Trophoblast cell (in vitro differentiated cells and primary cell): ENCODE measurements around the gene RPTOR.

Experiments
- DNase-seq, 2 donors: peaks; one replicate each; pipeline ENCODE4 v3.0.0-alpha.2; 2016
- H2AFZ ChIP-seq: 2 replicates; pipeline ENCODE4 v1.6.1; 2013; ENCODE audit warnings: low read length, moderate library complexity, mild to moderate bottlenecking; ENCODE audit not compliant: insufficient read depth, poor library complexity
- H2AK5ac ChIP-seq: 2 replicates; pipeline ENCODE4 v1.6.1; 2013; ENCODE audit warnings: mild to moderate bottlenecking, low read length
- H2BK120ac ChIP-seq: 2 replicates; pipeline ENCODE4 v1.6.1; 2013; ENCODE audit warnings: low read length, mild to moderate bottlenecking, moderate library complexity; ENCODE audit not compliant: insufficient read depth, poor library complexity
- H2BK12ac ChIP-seq: 2 replicates; pipeline ENCODE4 v1.6.1; 2013; ENCODE audit warnings: mild to moderate bottlenecking, low read length, moderate library complexity
- H2BK5ac ChIP-seq: 2 replicates; pipeline ENCODE4 v1.6.1; 2013; ENCODE audit warnings: low read length, low read depth, moderate library complexity, mild to moderate bottlenecking; ENCODE audit not compliant: poor library complexity
- H3K14ac ChIP-seq: 2 replicates; pipeline ENCODE4 v1.6.1; 2013; ENCODE audit warnings: mild to moderate bottlenecking, low read length
- H3K18ac ChIP-seq: 2 replicates; pipeline ENCODE4 v1.6.1; 2013; ENCODE audit warnings: mild to moderate bottlenecking, low read length
- H3K23ac ChIP-seq: 2 replicates; pipeline ENCODE4 v1.6.1; 2013; ENCODE audit warnings: low read length
- H3K27ac ChIP-seq: 2 replicates; pipeline ENCODE4 v1.5.1; 2013; ENCODE audit warnings: low read depth, mild to moderate bottlenecking, inconsistent platforms, low read length, moderate library complexity
- H3K27me3 ChIP-seq: 2 replicates; pipeline ENCODE4 v1.6.1; 2013; ENCODE audit warnings: inconsistent platforms, mild to moderate bottlenecking, low read length, moderate library complexity; ENCODE audit not compliant: insufficient read depth
- H3K36me3 ChIP-seq, 2 experiments: 1 replicate in 1 of 2; 2 replicates in 1 of 2; pipeline ENCODE4 v1.6.1; 2013; ENCODE audit warnings: low read length in 2 of 2, mild to moderate bottlenecking in 2 of 2, moderate library complexity in 1 of 2; ENCODE audit not compliant: insufficient read depth in 2 of 2, control insufficient read depth in 1 of 2
- H3K4ac ChIP-seq: 2 replicates; pipeline ENCODE4 v1.6.1; 2013; ENCODE audit warnings: low read depth, mild to moderate bottlenecking, low read length, moderate library complexity
- H3K4me1 ChIP-seq, 2 experiments: 1 replicate in 1 of 2; 2 replicates in 1 of 2; pipeline ENCODE4 v1.6.1; 2013; ENCODE audit warnings: low read length in 2 of 2, mild to moderate bottlenecking in 2 of 2, moderate library complexity in 1 of 2; ENCODE audit not compliant: insufficient read depth in 2 of 2, control insufficient read depth in 1 of 2
- H3K4me2 ChIP-seq: 2 replicates; pipeline ENCODE4 v1.6.1; 2013; ENCODE audit warnings: inconsistent platforms, mild to moderate bottlenecking, low read length, moderate library complexity
- H3K4me3 ChIP-seq: 2 replicates; pipeline ENCODE4 v1.5.1; 2013; ENCODE audit warnings: mild to moderate bottlenecking, low read depth, low read length, inconsistent platforms
- H3K79me1 ChIP-seq: one replicate; pipeline ENCODE4 v1.6.1; 2013; ENCODE audit warnings: low read length
- H3K79me2 ChIP-seq: 2 replicates; pipeline ENCODE4 v1.6.1; 2013; ENCODE audit warnings: low read length, mild to moderate bottlenecking; ENCODE audit not compliant: control insufficient read depth, insufficient read depth, poor library complexity
- H3K9ac ChIP-seq: 2 replicates; pipeline ENCODE4 v1.6.1; 2013; ENCODE audit warnings: mild to moderate bottlenecking, low read length
- H3K9me3 ChIP-seq: 2 replicates; pipeline ENCODE4 v1.6.1; 2013; ENCODE audit warnings: low read depth, mild to moderate bottlenecking, control low read depth, inconsistent platforms, low read length; ENCODE audit not compliant: insufficient read depth
- H4K12ac ChIP-seq: 2 replicates; pipeline ENCODE4 v1.6.1; 2013; ENCODE audit warnings: low read depth, mild to moderate bottlenecking, low read length, moderate library complexity
- H4K8ac ChIP-seq: 2 replicates; pipeline ENCODE4 v1.6.1; 2013; ENCODE audit warnings: low read depth, mild to moderate bottlenecking, low read length, moderate library complexity
- H4K91ac ChIP-seq: one replicate; pipeline ENCODE4 v1.6.1; 2013; ENCODE audit warnings: low read depth, mild to moderate bottlenecking, low read length, moderate library complexity
- WGBS: extraction: QIAGEN DNeasy Blood & Tissue Kit; methylation state at CpG from one replicate; pipeline ENCODE4 v1.1.7; 2013; ENCODE audit warnings: missing lambda C conversion rate; ENCODE audit not compliant: insufficient read length, insufficient coverage; ENCODE audit errors: extremely low coverage; 5-methylcytosine and 5-hydroxymethylcytosine counted together

Gene RPTOR

DNA sequence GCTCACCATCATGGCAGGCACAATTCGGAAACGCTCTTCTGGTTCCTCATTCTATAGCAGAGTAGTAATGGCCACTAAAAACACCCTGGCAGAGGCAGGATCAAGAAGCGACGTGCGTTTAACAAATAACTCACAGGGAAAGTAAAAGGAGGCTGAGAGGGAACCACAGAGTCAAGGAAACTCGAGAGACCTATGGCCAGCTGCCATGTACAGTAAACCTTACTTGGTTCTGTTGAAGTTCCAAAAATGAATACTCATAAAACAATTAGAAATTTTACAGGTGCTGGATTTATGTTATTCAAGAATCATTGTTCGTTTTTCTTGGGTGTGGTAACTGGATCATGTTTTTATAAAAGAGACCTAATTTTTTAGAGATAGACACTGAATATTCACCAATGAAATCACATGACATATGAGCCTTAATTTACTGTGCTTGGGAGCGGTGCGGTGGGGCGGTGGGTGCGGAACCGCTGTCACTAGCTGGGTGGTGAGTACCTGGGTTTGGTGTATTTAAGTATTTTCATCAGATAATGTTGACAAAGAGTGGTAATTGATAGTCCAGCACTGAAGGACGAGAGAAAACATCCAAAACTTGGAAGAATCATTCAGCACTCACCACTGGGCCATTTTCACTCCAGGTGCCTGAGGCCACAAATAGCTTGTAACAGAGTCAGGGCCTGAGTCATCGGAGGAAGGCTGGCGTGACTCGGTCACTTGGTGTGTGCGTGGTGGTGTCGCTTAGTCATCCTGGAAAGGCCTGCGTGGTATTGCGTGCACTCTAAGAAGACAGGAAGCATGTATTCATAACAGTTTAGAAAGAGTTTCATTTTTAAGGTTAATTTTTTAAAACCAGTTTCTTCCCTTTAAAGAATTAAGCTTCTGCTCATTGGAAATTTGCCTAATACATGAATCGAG is 311.6 kb downstream of the RPTOR start:
- Histone ChIP-seq H4K12ac (no peak overlapping the region), H3K4me2 (peak overlapping the region; percentile 28), H2BK120ac (peak overlapping the region; percentile 34), H2AFZ (no peak overlapping the region), H4K91ac (peak overlapping the region; percentile 96), H3K9ac (no peak overlapping the region), H3K4me3 (no peak overlapping the region), H3K4me1 (peaks cover 18 to 21% of the 10 kb centered on the region in 2 experiments), H3K23ac (no peak overlapping the region), H2AK5ac (peak overlapping the region; percentile 43), H2BK5ac (peak overlapping the region; percentile 53), H2BK12ac (peak overlapping the region; percentile 81), H3K18ac (no peak overlapping the region), H3K27ac (peak overlapping the region; percentile 63), H3K79me1 (peaks cover 13% of the 10 kb centered on the region), H3K9me3 (peaks cover 3% of the 10 kb centered on the region), H4K8ac (no peak overlapping the region), H3K4ac (no peak overlapping the region), H3K27me3 (no peaks in the 10 kb centered on the region), H3K36me3 (peaks cover 2% of the 10 kb centered on the region in 2 experiments), H3K79me2 (no peaks in the 10 kb centered on the region), H3K14ac (peak overlapping the region; percentile 72)
- no CpG with 5 or more reads among the region's 21 CpGs for WGBS
- DNase-seq, result peak; percentile 98 to 99

- Histone ChIP-seq H3K14ac (peak overlapping the region; percentile 22), H3K27me3 (no peaks in the 10 kb centered on the region), H3K4me3 (no peak overlapping the region), H3K4me2 (no peak overlapping the region), H3K9me3 (peaks cover 3% of the 10 kb centered on the region), H2BK12ac (peak overlapping the region; percentile 81), H3K4ac (peak overlapping the region; percentile 30), H3K23ac (no peak overlapping the region), H4K12ac (no peak overlapping the region), H3K27ac (peak overlapping the region; percentile 63), H3K79me1 (peaks cover 13% of the 10 kb centered on the region), H3K9ac (no peak overlapping the region), H2AFZ (peak overlapping the region; percentile 2), H3K79me2 (no peaks in the 10 kb centered on the region), H2AK5ac (peak overlapping the region; percentile 60), H2BK120ac (peak overlapping the region; percentile 2), H4K91ac (peak overlapping the region; percentile 96), H4K8ac (peak overlapping the region; percentile 70), H3K4me1 (peaks cover 18 to 21% of the 10 kb centered on the region in 2 experiments), H3K36me3 (peaks cover 2% of the 10 kb centered on the region in 2 experiments), H2BK5ac (peak overlapping the region; percentile 68), H3K18ac (peak overlapping the region; percentile 8)
- DNase-seq, result no peak
- WGBS, result no CpG with 5 or more reads among the region's 27 CpGs
Observed at GRCh38 chr17:80856863-80857755, 312.5 kb downstream of the RPTOR start.

DNA sequence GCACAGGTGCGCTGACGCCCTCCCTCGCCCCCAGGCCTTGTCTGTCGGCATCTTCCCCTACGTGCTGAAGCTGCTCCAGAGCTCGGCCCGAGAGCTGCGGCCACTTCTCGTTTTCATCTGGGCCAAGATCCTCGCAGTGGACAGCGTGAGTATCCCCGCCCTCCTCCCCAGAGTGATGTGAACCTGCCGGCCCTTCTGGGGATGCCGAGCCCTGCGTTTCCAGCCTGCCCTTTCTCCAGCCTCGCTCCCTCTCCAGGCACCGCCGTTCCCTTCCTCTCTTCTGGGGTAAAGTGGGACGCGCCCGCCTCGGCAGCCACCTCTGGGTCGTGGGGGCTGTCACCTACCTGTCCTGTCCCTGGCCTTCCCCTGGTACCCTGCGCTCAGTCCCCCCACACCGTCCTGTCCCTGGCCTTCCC is 313.1 kb downstream of the RPTOR start:
- Histone ChIP-seq H3K36me3 (peaks cover 0 to 6% of the 10 kb centered on the region in 2 experiments), H3K79me2 (no peaks in the 10 kb centered on the region), H3K79me1 (peaks cover 13% of the 10 kb centered on the region), H3K9me3 (peaks cover 3% of the 10 kb centered on the region), H2BK5ac (no peak overlapping the region), H3K9ac (no peak overlapping the region), H3K4ac (no peak overlapping the region), H3K4me1 (peaks cover 18 to 21% of the 10 kb centered on the region in 2 experiments), H3K4me2 (no peak overlapping the region), H3K18ac (peak overlapping the region; percentile 8), H2AFZ (no peak overlapping the region), H2BK120ac (no peak overlapping the region), H2BK12ac (peak overlapping the region; percentile 38), H2AK5ac (peak overlapping the region; percentile 60), H4K8ac (peak overlapping the region; percentile 2), H4K12ac (no peak overlapping the region), H4K91ac (peak overlapping the region; percentile 12), H3K14ac (peak overlapping the region; percentile 22), H3K27ac (no peak overlapping the region), H3K27me3 (no peaks in the 10 kb centered on the region), H3K23ac (no peak overlapping the region), H3K4me3 (no peak overlapping the region)
- no CpG with 5 or more reads among the region's 25 CpGs for WGBS
- no peak for DNase-seq

- H3K79me2 ChIP-seq, result no peaks in the 10 kb centered on the region
- peak overlapping the region; percentile 38 for H2BK12ac ChIP-seq
- H4K12ac ChIP-seq, result no peak overlapping the region
- H3K9ac ChIP-seq, result no peak overlapping the region
- H3K4ac ChIP-seq, result no peak overlapping the region
- WGBS, result no CpG with 5 or more reads among the region's 20 CpGs
- peak overlapping the region; percentile 12 for H4K91ac ChIP-seq
- H3K9me3 ChIP-seq, result peaks cover 3% of the 10 kb centered on the region
- peaks cover under 1 to 9% of the 10 kb centered on the region in 2 experiments for H3K36me3 ChIP-seq
- H2AK5ac ChIP-seq, result peak overlapping the region; percentile 60
- no peak overlapping the region for H2AFZ ChIP-seq
- no peak for DNase-seq
- no peak overlapping the region for H3K18ac ChIP-seq
- H2BK120ac ChIP-seq, result no peak overlapping the region
- H3K23ac ChIP-seq, result no peak overlapping the region
- H3K4me3 ChIP-seq, result no peak overlapping the region
- H3K27ac ChIP-seq, result no peak overlapping the region
- peaks cover 14 to 15% of the 10 kb centered on the region in 2 experiments for H3K4me1 ChIP-seq
- no peaks in the 10 kb centered on the region for H3K27me3 ChIP-seq
- no peak overlapping the region for H2BK5ac ChIP-seq
- no peak overlapping the region for H4K8ac ChIP-seq
- H3K79me1 ChIP-seq, result peaks cover 13% of the 10 kb centered on the region
- H3K14ac ChIP-seq, result no peak overlapping the region
- no peak overlapping the region for H3K4me2 ChIP-seq
Observed at GRCh38 chr17:80858301-80859001, 313.8 kb downstream of the RPTOR start.
